Immature natural killer cell (primary cell): Measurements from ENCODE around the gene PACRG. TPM values are rescaled to one million over a fixed set of nuclear protein-coding genes. Genes with fewer than 3 reads are reported as not detected.

Experiments
- DNase-seq, 3 donors: peaks; one replicate each; pipeline ENCODE4 v3.0.0; 2022; ENCODE audit warnings: mixed read lengths in 1 of 3
- H3K27ac Mint-ChIP-seq, 6 donors: one replicate each; pipeline ENCODE4 v1.8.0; 2020; ENCODE audit warnings: mixed read lengths in 6 of 6, mild to moderate bottlenecking in 5 of 6, inconsistent platforms in 4 of 6, moderate library complexity in 3 of 6
- H3K27me3 Mint-ChIP-seq, 3 donors: one replicate each; pipeline ENCODE4 v1.8.0; 2020 to 2021; ENCODE audit warnings: low read depth in 3 of 3, mild to moderate bottlenecking in 3 of 3, mixed read lengths in 3 of 3, moderate library complexity in 3 of 3, inconsistent platforms in 1 of 3
- H3K36me3 Mint-ChIP-seq, 3 donors: one replicate each; pipeline ENCODE4 v1.8.0; 2020; ENCODE audit warnings: mixed read lengths in 3 of 3, inconsistent platforms in 2 of 3, mild to moderate bottlenecking in 2 of 3
- H3K4me1 Mint-ChIP-seq, 2 donors: one replicate each; pipeline ENCODE4 v1.8.0; 2020; ENCODE audit warnings: inconsistent platforms in 2 of 2, mild to moderate bottlenecking in 2 of 2, mixed read lengths in 2 of 2, moderate library complexity in 1 of 2
- H3K4me3 Mint-ChIP-seq, 5 donors: one replicate each; pipeline ENCODE4 v1.8.0; 2020; ENCODE audit warnings: mild to moderate bottlenecking in 5 of 5, mixed read lengths in 5 of 5, inconsistent platforms in 3 of 5, moderate library complexity in 3 of 5
- H3K9me3 Mint-ChIP-seq, 6 donors: one replicate each; pipeline ENCODE4 v1.8.0; 2020; ENCODE audit warnings: mild to moderate bottlenecking in 6 of 6, mixed read lengths in 6 of 6, inconsistent platforms in 4 of 6, moderate library complexity in 3 of 6
- polyA plus RNA-seq, 3 donors: library from polyadenylated mRNA; unstranded; fragments of 300-500 nt; fragmentation: Illumina TruSeq; gene quantifications; one replicate each; pipeline ENCODE4 v1.2.3, GENCODE V29; 2021

Gene PACRG
- polyA plus RNA-seq, 3 donors from 2014 or later = not detected

GRCh38 chr6:162833776-162834175, 106.0 kb downstream of the PACRG start:
- Mint-ChIP-seq H3K27me3 (peaks cover 0 to 2% (median 0%) of the 10 kb centered on the region in 3 donors), H3K4me3 (no peak overlapping the region), H3K36me3 (no peaks in the 10 kb centered on the region), H3K4me1 (no peaks in the 10 kb centered on the region), H3K27ac (no peak overlapping the region), H3K9me3 (peaks cover 0 to 10% (median 3%) of the 10 kb centered on the region in 6 donors)
- no peak for DNase-seq

DNA sequence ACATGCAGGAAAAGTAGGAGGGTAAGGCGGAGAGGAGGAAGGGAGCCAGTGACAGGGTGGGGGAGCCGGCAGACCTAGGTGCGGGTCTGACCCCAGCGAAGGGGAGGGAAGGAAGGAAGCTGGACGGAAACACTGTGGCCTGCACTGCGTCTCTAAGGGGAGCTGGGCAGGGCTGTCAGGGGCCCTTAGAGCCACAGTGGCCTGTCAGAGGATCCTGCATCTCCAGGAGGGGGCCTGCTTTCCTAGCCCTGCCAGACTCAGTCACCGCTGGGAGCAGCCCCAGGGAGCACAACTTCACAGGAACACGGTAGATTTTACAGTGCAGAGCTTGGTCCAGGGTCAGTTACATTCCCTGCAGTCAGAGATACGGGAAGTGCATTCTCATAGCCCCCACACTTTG, 118.2 kb downstream of the PACRG start:
- Mint-ChIP-seq H3K4me1 (no peaks in the 10 kb centered on the region), H3K27me3 (no peaks in the 10 kb centered on the region), H3K9me3 (peaks cover 0 to 4% (median 1%) of the 10 kb centered on the region in 6 donors), H3K36me3 (no peaks in the 10 kb centered on the region), H3K27ac (no peak overlapping the region), H3K4me3 (no peak overlapping the region)
- no peak for DNase-seq

DNA sequence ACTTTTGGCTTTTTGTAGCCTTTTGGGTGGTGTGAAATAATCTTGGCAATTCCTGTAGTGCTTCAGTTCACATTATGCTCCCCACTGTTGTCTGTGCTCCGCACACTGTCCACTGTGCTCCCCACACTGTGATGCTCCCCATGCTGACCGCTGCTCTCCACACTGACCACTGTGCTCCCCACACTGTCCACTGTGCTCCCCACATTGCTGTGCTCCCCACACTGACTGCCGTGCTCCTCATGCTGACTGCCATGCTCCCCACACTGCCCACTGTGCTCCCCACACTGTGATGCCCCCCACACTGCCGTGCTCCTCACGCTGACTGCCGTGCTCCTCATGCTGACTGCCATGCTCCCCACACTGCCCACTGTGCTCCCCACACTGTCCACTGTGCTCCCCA, 118.9 kb downstream of the PACRG start:
- Mint-ChIP-seq H3K9me3 (peaks cover 0 to 4% (median 1%) of the 10 kb centered on the region in 6 donors), H3K27ac (no peak overlapping the region), H3K4me3 (no peak overlapping the region), H3K36me3 (no peaks in the 10 kb centered on the region), H3K4me1 (no peaks in the 10 kb centered on the region), H3K27me3 (no peaks in the 10 kb centered on the region)
- DNase-seq = no peak

- no peak for DNase-seq
- Mint-ChIP-seq H3K4me3 (no peak overlapping the region), H3K27ac (no peak overlapping the region), H3K9me3 (peaks cover 0 to 4% (median 2%) of the 10 kb centered on the region in 6 donors), H3K4me1 (no peaks in the 10 kb centered on the region), H3K27me3 (no peaks in the 10 kb centered on the region), H3K36me3 (no peaks in the 10 kb centered on the region)
Measured at GRCh38 chr6:162849269-162849668, 121.5 kb downstream of the PACRG start.

- peaks cover 0 to 2% (median 0%) of the 10 kb centered on the region in 6 donors for H3K9me3 Mint-ChIP-seq
Measured at GRCh38 chr6:162852192-162852591, 124.4 kb downstream of the PACRG start.

GRCh38 chr6:162852840-162853577, 125.2 kb downstream of the PACRG start:
- Mint-ChIP-seq H3K4me3 (no peak overlapping the region), H3K27ac (no peak overlapping the region), H3K9me3 (peaks cover 0 to 2% (median 0%) of the 10 kb centered on the region in 6 donors), H3K36me3 (no peaks in the 10 kb centered on the region), H3K27me3 (peaks cover 0 to under 1% (median 0%) of the 10 kb centered on the region in 3 donors), H3K4me1 (no peaks in the 10 kb centered on the region)
- no peak for DNase-seq

More at GRCh38 chr6:162852192-162852591, 124.4 kb downstream of the PACRG start:
- Mint-ChIP-seq H3K4me3 (no peak overlapping the region), H3K27ac (no peak overlapping the region), H3K4me1 (no peaks in the 10 kb centered on the region), H3K36me3 (no peaks in the 10 kb centered on the region), H3K27me3 (no peaks in the 10 kb centered on the region)
- no peak for DNase-seq

GRCh38 chr6:162854228-162854627, 126.5 kb downstream of the PACRG start:
- H3K4me1 Mint-ChIP-seq = no peaks in the 10 kb centered on the region
- H3K4me3 Mint-ChIP-seq = no peak overlapping the region
- H3K9me3 Mint-ChIP-seq = peaks cover 0 to 2% (median 0%) of the 10 kb centered on the region in 6 donors
- no peaks in the 10 kb centered on the region for H3K36me3 Mint-ChIP-seq
- DNase-seq = no peak
- no peak overlapping the region for H3K27ac Mint-ChIP-seq
- H3K27me3 Mint-ChIP-seq = peaks cover 0 to 2% (median 0%) of the 10 kb centered on the region in 3 donors

DNA sequence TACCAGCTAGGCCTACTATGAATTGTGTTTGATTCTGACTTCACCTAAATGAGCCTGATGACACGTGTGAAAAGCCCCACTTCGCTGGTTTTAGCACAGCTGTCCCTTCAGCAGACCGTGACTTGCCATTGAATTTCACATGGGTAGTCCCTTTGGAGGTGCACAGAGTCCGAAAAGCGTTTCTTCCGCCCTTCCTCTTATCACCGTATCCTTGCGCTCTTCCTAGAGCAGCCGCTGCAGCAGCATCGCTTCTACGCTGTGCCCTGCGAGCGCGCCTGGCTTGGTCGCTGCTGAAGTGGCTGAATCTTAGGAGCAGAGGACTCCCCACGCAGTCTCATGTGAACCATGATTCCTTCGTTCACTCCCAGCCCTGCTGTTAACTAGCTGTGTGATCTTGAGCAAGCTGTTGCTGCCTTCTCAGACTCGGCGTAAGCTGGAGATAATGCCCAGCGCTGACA, 127.0 kb downstream of the PACRG start:
- H3K36me3 Mint-ChIP-seq = no peaks in the 10 kb centered on the region
- H3K27ac Mint-ChIP-seq = no peak overlapping the region
- H3K4me3 Mint-ChIP-seq = no peak overlapping the region
- H3K9me3 Mint-ChIP-seq = peaks cover 0 to 2% (median 0%) of the 10 kb centered on the region in 6 donors
- no peak for DNase-seq
- peaks cover 0 to 3% (median 2%) of the 10 kb centered on the region in 3 donors for H3K27me3 Mint-ChIP-seq
- H3K4me1 Mint-ChIP-seq = no peaks in the 10 kb centered on the region

- peaks cover 0 to 4% (median 2%) of the 10 kb centered on the region in 3 donors for H3K27me3 Mint-ChIP-seq
- H3K4me1 Mint-ChIP-seq = no peaks in the 10 kb centered on the region
- no peaks in the 10 kb centered on the region for H3K36me3 Mint-ChIP-seq
- DNase-seq = no peak
- H3K27ac Mint-ChIP-seq = no peak overlapping the region
- H3K9me3 Mint-ChIP-seq = peaks cover 0 to 3% (median 0%) of the 10 kb centered on the region in 6 donors
- no peak overlapping the region for H3K4me3 Mint-ChIP-seq
Measured at GRCh38 chr6:162856885-162857284, 129.1 kb downstream of the PACRG start.

GRCh38 chr6:162857326-162857725, 129.6 kb downstream of the PACRG start:
- peaks cover 0 to 5% (median 2%) of the 10 kb centered on the region in 3 donors for H3K27me3 Mint-ChIP-seq
- no peaks in the 10 kb centered on the region for H3K36me3 Mint-ChIP-seq
- H3K4me3 Mint-ChIP-seq = no peak overlapping the region
- DNase-seq = no peak
- peaks cover 0 to 4% (median 0%) of the 10 kb centered on the region in 6 donors for H3K9me3 Mint-ChIP-seq
- H3K27ac Mint-ChIP-seq = no peak overlapping the region
- no peaks in the 10 kb centered on the region for H3K4me1 Mint-ChIP-seq

- Mint-ChIP-seq H3K9me3 (peaks cover 0 to 4% (median 0%) of the 10 kb centered on the region in 6 donors), H3K4me3 (no peak overlapping the region), H3K4me1 (no peaks in the 10 kb centered on the region), H3K27ac (no peak overlapping the region), H3K27me3 (peaks cover 0 to 5% (median 5%) of the 10 kb centered on the region in 3 donors), H3K36me3 (no peaks in the 10 kb centered on the region)
- no peak for DNase-seq
Measured at GRCh38 chr6:162862462-162862861, 134.7 kb downstream of the PACRG start.

DNA sequence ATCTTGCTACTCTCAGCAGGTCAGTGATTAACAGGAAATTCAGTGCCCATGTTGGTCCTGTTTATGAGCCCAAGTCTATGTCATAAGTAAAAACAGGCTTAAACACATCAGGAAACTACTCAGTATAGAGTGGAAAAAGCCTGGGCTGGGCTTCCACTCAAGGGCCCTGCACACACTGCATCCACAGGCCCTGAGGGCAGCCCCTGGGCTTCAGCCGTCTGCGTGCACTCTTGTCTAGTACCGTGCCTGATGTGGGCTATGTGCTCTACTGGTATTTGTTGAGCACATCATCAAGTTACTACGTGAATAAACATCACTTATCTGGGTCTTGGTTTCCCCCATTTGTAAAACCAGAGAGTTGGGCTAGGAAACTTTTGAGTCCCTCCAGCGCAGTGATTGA, 135.2 kb downstream of the PACRG start:
- H3K4me3 Mint-ChIP-seq = no peak overlapping the region
- H3K27me3 Mint-ChIP-seq = peaks cover 0 to 5% (median 5%) of the 10 kb centered on the region in 3 donors
- H3K36me3 Mint-ChIP-seq = no peaks in the 10 kb centered on the region

DNA sequence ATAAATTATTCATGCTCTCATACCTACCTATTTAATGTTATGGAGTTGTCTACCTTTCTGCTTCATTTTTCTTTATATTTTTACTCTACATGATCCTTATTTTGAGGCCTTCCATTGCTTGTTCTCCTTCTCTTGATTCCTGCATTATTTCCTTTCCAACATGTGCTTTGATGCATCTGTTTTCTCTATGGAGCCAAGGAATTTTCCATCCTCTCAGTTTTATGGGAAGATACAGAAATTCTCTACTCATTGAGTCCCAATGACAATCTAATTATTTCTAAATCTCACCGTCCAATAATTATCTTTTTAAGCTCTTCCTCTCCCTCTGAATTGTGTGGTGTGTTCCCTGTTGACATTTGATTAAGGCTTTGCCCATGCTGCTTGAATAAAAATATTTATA, 136.0 kb downstream of the PACRG start:
- peaks cover 0 to 4% (median 0%) of the 10 kb centered on the region in 6 donors for H3K9me3 Mint-ChIP-seq
- H3K4me1 Mint-ChIP-seq = no peaks in the 10 kb centered on the region
- DNase-seq = no peak
- no peaks in the 10 kb centered on the region for H3K36me3 Mint-ChIP-seq
- peaks cover 0 to 5% (median 3%) of the 10 kb centered on the region in 3 donors for H3K27me3 Mint-ChIP-seq
- no peak overlapping the region for H3K27ac Mint-ChIP-seq
- no peak overlapping the region for H3K4me3 Mint-ChIP-seq

More for the DNA sequence above, 135.2 kb downstream of the PACRG start:
- no peak for DNase-seq
- Mint-ChIP-seq H3K4me1 (no peaks in the 10 kb centered on the region), H3K27ac (no peak overlapping the region), H3K9me3 (peaks cover 0 to 4% (median 0%) of the 10 kb centered on the region in 6 donors)

DNA sequence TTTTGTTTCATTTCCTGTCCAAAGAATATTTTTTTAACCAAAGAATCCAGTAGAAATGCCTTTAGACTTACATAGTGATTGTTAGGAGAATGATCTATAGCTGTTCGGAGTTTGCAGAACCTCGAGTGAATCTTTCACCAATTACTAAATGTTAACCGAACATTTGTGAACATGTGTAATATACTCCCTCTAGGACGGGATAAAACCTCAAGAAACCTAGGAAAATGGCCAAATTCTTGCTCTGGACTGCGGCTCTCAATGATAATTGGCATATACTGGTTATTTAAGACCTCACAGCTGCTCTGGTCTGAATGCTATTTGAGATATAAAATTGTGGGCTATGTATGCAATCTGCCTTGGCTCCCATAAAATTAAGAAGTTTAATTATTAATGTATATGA, 137.1 kb downstream of the PACRG start:
- no peak for DNase-seq
- Mint-ChIP-seq H3K27me3 (peaks cover 0 to 3% (median 2%) of the 10 kb centered on the region in 3 donors), H3K27ac (no peak overlapping the region), H3K4me1 (no peaks in the 10 kb centered on the region), H3K4me3 (no peak overlapping the region), H3K36me3 (no peaks in the 10 kb centered on the region), H3K9me3 (peaks cover 0 to 4% (median 0%) of the 10 kb centered on the region in 6 donors)
